Body of pancreas (tissue), 4 donors: Measurements from ENCODE around the gene SLC22A4.

ENCODE experiments used
- POLR2A ChIP-seq, 3 donors: fragments of 450-650 bp; IDR thresholded peaks; one replicate each; pipeline ENCODE4 v1.6.1; 2016; ENCODE audit warnings: antibody characterized with exemption in 3 of 3, mild to moderate bottlenecking in 2 of 3
- TF ChIP-seq, protein P1 (sequence below), 7 experiments: fragments of 450-650 bp in 4 of 7; fragments of 200-600 bp in 3 of 7; sonication (generic) in 3 of 7; IDR thresholded peaks; one replicate each; pipeline ENCODE4 v1.5.1; 2016 to 2019; ENCODE audit warnings: antibody characterized with exemption in 7 of 7

- TF ChIP-seq, protein P1, sequence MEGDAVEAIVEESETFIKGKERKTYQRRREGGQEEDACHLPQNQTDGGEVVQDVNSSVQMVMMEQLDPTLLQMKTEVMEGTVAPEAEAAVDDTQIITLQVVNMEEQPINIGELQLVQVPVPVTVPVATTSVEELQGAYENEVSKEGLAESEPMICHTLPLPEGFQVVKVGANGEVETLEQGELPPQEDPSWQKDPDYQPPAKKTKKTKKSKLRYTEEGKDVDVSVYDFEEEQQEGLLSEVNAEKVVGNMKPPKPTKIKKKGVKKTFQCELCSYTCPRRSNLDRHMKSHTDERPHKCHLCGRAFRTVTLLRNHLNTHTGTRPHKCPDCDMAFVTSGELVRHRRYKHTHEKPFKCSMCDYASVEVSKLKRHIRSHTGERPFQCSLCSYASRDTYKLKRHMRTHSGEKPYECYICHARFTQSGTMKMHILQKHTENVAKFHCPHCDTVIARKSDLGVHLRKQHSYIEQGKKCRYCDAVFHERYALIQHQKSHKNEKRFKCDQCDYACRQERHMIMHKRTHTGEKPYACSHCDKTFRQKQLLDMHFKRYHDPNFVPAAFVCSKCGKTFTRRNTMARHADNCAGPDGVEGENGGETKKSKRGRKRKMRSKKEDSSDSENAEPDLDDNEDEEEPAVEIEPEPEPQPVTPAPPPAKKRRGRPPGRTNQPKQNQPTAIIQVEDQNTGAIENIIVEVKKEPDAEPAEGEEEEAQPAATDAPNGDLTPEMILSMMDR (IDR thresholded peaks at IDR 0.05): no peak
- TF ChIP-seq POLR2A (IDR thresholded peaks at IDR 0.05): no peak
Measured at GRCh38 chr5:132380741-132381140, 86.5 kb downstream of the SLC22A4 start.
